Thymus (tissue), 11 donors: Measurements from ENCODE around the gene DBP. TPM values are rescaled to one million over a fixed set of nuclear protein-coding genes. Genes with fewer than 3 reads are reported as not detected.

Experiments
- DNase-seq, 9 donors: peaks; one replicate each; pipeline ENCODE4 v3.0.0-alpha.2; 2013; ENCODE audit warnings: low spot score in 9 of 9, low read depth in 6 of 9, missing footprints in 1 of 9
- H3K27ac ChIP-seq, 2 donors: one replicate each; pipeline ENCODE4 v1.5.1; 2013; ENCODE audit warnings: control low read depth in 1 of 2, low read depth in 1 of 2, low read length in 1 of 2, mild to moderate bottlenecking in 1 of 2, moderate library complexity in 1 of 2
- H3K27me3 ChIP-seq, 2 donors: one replicate each; pipeline ENCODE4 v1.5.1; 2013; ENCODE audit warnings: low read length in 1 of 2; ENCODE audit not compliant: control insufficient read depth in 2 of 2, insufficient read depth in 1 of 2
- H3K36me3 ChIP-seq, 2 donors: one replicate each; pipeline ENCODE4 v1.5.1; 2013; ENCODE audit warnings: low read length in 1 of 2, mild to moderate bottlenecking in 1 of 2, moderate library complexity in 1 of 2; ENCODE audit not compliant: control insufficient read depth in 2 of 2, insufficient read depth in 2 of 2
- H3K4me1 ChIP-seq, 2 donors: one replicate each; pipeline ENCODE4 v1.5.1; 2013; ENCODE audit warnings: low read length in 2 of 2; ENCODE audit not compliant: control insufficient read depth in 2 of 2, insufficient read depth in 2 of 2
- H3K4me3 ChIP-seq, 2 donors: one replicate each; pipeline ENCODE4 v1.5.1; 2013; ENCODE audit warnings: low read length in 2 of 2, control low read depth in 1 of 2, mild to moderate bottlenecking in 1 of 2
- H3K9me3 ChIP-seq, 2 donors: one replicate each; pipeline ENCODE4 v1.5.1; 2013; ENCODE audit warnings: low read length in 1 of 2, mild to moderate bottlenecking in 1 of 2; ENCODE audit not compliant: control insufficient read depth in 2 of 2, insufficient read depth in 1 of 2
- WGBS: extraction: QIAGEN DNeasy Blood & Tissue Kit; methylation state at CpG from one replicate; pipeline ENCODE4 v1.1.7; 2013; 5-methylcytosine and 5-hydroxymethylcytosine counted together
- polyA plus RNA-seq: library from polyadenylated mRNA; stranded (reverse); fragments of 200-250 nt; gene quantifications from one replicate; pipeline ENCODE4 v1.2.3, GENCODE V29; 2013
- total RNA-seq: library from RNA; stranded (reverse); fragments of 120-200 nt; gene quantifications from one replicate; pipeline ENCODE4 v1.2.4, GENCODE V29; 2013
- donor health status: healthy.

Gene DBP
- total and polyA plus RNA-seq, 2 donors: 15.8 to 21.2 TPM

DNA sequence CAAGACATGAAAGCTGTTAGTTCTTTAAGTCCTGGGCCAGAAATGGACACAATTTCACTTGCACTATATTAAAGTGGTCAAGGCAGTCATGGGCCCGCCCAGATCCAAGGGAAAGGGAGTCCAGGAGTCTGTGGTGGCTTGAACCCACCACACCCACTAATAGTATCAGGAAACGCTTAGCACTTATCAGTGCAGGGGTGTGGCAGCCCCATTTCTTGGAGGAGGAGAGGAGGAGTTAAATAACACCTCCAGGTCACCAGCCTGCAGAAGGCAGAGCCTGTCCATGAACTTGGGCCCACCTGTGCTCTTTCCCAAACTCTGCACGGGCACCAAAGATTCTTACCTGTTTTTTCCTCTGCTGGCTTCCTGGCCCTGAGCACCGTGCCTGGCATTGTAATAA lies 41.0 kb upstream of the DBP start:
- H3K9me3 ChIP-seq: peaks cover 0 to 4% of the 10 kb centered on the region in 2 donors
- 93% methylated on average over 4 of the region's 4 CpGs for WGBS
- peaks cover 0 to 16% of the 10 kb centered on the region in 2 donors for H3K27me3 ChIP-seq
- no peak for DNase-seq
- no peaks in the 10 kb centered on the region for H3K36me3 ChIP-seq
- no peak overlapping the region for H3K27ac ChIP-seq
- H3K4me3 ChIP-seq: no peak overlapping the region
- H3K4me1 ChIP-seq: peaks cover 19 to 28% of the 10 kb centered on the region in 2 donors

- Histone ChIP-seq H3K4me1 (peaks cover 19 to 25% of the 10 kb centered on the region in 2 donors), H3K9me3 (peaks cover 0 to 4% of the 10 kb centered on the region in 2 donors), H3K36me3 (no peaks in the 10 kb centered on the region), H3K27me3 (peaks cover 0 to 29% of the 10 kb centered on the region in 2 donors), H3K27ac (peak overlapping the region in 1 of 2 donors; percentile 51), H3K4me3 (no peak overlapping the region)
- DNase-seq: no peak
- WGBS: 97% methylated on average over 13 of the region's 13 CpGs
Measured at GRCh38 chr19:48676887-48677286, 39.7 kb upstream of the DBP start.

DNA sequence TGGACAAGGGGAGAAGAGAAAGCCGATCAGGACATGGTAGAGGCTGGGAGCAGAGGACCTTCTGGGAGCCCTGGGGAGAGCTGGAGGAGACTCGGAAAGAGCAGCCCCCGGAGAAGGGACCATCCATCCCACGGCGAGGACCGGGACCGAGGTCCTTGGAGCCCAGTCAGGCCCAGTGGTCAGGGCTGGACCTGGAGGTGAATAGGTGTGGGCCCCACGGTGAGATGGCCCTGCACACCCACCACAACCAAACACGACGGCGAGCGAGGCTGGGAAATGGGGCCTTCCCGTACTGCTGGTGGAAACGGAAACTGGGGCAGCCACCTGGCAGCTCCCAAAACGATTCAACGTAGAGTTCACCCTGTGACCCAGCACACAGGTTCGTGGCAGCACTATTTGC lies 39.3 kb upstream of the DBP start:
- peaks cover 0 to 29% of the 10 kb centered on the region in 2 donors for H3K27me3 ChIP-seq
- H3K9me3 ChIP-seq: peaks cover 0 to 4% of the 10 kb centered on the region in 2 donors
- DNase-seq: no peak
- H3K4me3 ChIP-seq: no peak overlapping the region
- H3K36me3 ChIP-seq: no peaks in the 10 kb centered on the region
- peak overlapping the region in 1 of 2 donors; percentile 51 for H3K27ac ChIP-seq
- peaks cover 18 to 21% of the 10 kb centered on the region in 2 donors for H3K4me1 ChIP-seq
- WGBS: 94% methylated on average over 17 of the region's 17 CpGs

DNA sequence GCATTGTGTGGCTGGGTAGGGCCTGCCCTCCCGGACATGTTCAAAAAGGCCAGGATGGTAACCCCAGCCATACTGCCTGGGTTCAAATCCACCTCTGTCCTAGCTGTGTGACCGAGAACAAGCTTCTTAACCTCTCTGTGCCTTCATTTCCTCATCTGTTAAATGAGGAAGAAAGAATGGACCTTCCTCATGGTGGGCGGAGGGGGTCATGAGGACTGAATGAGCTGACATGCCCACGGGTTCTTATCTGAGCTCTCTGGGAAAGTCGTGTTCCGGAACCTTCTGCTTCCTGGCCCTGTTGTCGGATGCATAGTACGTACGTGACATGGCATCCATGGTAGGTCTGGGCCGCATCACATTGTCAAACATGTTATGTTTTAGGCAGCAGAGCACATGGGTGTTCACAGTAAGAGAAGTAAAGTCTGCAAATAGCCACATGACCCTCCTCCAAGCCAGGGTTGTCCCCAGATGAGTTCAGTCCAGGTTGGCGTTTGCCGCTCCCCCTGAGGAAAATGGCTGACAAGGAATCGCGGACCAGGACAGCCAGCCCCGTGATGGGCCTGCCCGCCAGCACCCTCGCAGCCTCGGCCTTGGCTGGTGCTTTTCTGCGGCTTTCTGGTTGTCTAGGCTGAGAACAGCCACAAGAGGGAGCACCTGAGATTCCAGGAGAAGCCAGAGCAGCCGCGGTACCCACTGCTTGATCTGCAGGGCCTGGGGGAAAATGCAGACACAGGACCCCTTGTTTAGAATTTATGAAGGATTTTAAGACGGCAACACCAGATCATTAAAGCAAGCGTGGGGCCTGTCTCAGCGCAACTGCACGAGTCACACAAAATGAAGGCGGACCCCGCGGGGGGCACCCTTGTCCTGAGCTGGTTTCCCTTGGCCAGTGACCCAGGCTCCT lies 38.0 kb upstream of the DBP start:
- peaks cover 0 to 31% of the 10 kb centered on the region in 2 donors for H3K27me3 ChIP-seq
- H3K9me3 ChIP-seq: peaks cover 0 to 4% of the 10 kb centered on the region in 2 donors
- no peak overlapping the region for H3K4me3 ChIP-seq
- peak; percentile 44 to 91 (median 77) for DNase-seq
- peaks cover 7 to 10% of the 10 kb centered on the region in 2 donors for H3K4me1 ChIP-seq
- 49% methylated on average over 28 of the region's 28 CpGs for WGBS
- no peak overlapping the region for H3K27ac ChIP-seq
- H3K36me3 ChIP-seq: no peaks in the 10 kb centered on the region

DNA sequence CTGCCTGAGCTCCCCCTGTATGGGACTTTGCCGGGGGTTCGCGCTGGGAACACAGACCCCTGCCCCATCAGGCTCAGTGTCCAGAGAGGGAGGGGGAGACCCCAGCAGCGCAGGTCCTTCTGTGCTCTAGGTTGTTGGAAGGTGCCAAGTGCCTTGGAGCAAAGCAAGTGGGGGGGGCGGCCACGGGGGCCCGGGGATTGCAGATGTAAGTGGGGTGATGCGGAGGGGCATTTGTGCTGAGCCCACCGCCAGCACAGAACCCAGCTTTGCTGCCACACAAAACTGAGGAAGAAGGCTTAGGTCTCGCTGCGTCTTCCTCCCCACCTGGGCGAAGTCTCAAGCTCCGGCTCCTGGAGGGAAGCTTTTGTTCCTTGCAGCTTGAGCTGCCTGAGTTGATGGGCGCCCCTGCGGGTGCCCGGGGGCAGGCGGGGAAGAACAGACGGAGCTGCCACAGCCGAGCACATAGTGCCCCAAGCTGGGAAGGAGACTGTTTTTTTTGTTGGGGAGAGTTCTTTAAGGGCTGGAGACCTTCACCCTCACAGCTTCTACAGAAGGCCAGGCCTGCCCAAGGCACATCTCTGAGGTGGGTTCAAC lies 37.1 kb upstream of the DBP start:
- no peak for DNase-seq
- Histone ChIP-seq H3K27ac (no peak overlapping the region), H3K4me1 (peaks cover 7 to 10% of the 10 kb centered on the region in 2 donors), H3K4me3 (no peak overlapping the region), H3K36me3 (no peaks in the 10 kb centered on the region), H3K27me3 (peaks cover 0 to 31% of the 10 kb centered on the region in 2 donors), H3K9me3 (no peaks in the 10 kb centered on the region)
- WGBS: 92% methylated on average over 19 of the region's 19 CpGs

- Histone ChIP-seq H3K4me1 (peaks cover 7 to 10% of the 10 kb centered on the region in 2 donors), H3K9me3 (no peaks in the 10 kb centered on the region), H3K36me3 (no peaks in the 10 kb centered on the region), H3K27me3 (peaks cover 0 to 31% of the 10 kb centered on the region in 2 donors), H3K27ac (no peak overlapping the region), H3K4me3 (no peak overlapping the region)
- 88% methylated on average over 25 of the region's 25 CpGs for WGBS
- no peak for DNase-seq
Measured at GRCh38 chr19:48673436-48674100, 36.4 kb upstream of the DBP start.

DNA sequence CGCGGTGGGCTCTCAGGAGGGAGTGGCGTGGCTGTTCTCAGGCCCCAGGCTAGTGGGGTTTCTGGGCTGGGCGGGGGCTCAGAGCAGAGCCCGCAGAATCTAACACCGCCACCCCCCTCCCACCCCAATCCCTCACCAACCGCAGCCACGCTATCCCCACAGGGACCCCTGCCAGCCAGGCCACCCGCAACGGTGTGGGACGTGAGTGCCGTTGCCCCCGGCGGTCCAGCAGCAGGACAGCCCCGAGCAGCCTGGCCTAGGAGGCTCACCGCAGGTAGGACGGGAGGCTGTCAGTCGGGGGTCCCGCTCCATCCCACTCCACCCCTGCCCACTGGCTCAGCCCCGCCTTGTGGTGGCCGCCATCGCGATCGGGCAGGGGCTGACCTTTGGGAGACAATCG lies 35.8 kb upstream of the DBP start, which contains the start of gene NTN5:
NTN5 (minus strand) TSS at position 24 of the 400 bp plus-strand sequence. CDS start 2,031 bp downstream, outside the sequence.
- DNase-seq: no peak
- H3K9me3 ChIP-seq: no peaks in the 10 kb centered on the region
- no peak within 1 kb of the TSS for H3K27ac ChIP-seq
- H3K4me1 ChIP-seq: peaks cover 4 to 10% of the 10 kb centered on the region in 2 donors
- WGBS: 87% methylated on average over 25 of the region's 25 CpGs
- H3K36me3 ChIP-seq: no peaks in the 10 kb centered on the region
- H3K4me3 ChIP-seq: no peak within 1 kb of the TSS
- H3K27me3 ChIP-seq: peaks cover 0 to 31% of the 10 kb centered on the region in 2 donors

DNA sequence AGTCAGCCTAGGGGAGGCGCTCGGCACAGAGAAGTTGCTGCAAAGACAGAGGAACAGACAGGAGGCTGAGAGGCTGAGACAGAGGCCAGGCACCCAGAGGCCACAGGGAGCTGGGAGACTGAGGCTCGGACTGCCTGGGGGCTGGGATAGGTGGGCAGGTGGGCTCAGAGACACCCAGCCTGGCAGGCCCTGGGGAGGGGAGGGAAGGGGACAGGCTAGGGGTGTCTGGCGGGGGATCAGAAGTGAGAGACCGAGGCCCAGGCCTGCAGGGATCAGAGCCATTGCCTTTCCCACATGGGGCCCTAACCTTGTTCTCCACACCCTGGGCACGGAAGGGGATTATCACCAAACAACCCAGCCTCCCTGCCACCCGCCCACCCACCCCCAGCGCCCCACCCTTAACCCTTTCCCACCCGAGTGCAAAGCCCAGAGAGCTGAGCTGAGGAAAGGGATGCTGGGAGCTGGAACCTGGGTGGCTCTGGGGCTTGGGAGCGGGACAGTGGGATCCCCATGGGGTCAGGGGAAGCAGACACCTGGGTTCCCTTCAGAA lies 34.3 kb upstream of the DBP start:
- Histone ChIP-seq H3K4me1 (peaks cover 4 to 10% of the 10 kb centered on the region in 2 donors), H3K27ac (no peak overlapping the region), H3K4me3 (no peak overlapping the region), H3K36me3 (no peaks in the 10 kb centered on the region), H3K27me3 (peaks cover 0 to 31% of the 10 kb centered on the region in 2 donors), H3K9me3 (no peaks in the 10 kb centered on the region)
- WGBS: 94% methylated on average over 10 of the region's 10 CpGs
- no peak for DNase-seq
